Tibial nerve (tissue), 4 donors: ENCODE data around the gene FYCO1.
A peak's percentile ranks its signal among the peaks of the same experiment; 100 is the strongest.

ENCODE experiments used
- EP300 ChIP-seq, 2 donors: sonication (generic); formaldehyde crosslinking; IDR thresholded peaks; one replicate each; pipeline ENCODE4 v1.6.1; 2017; ENCODE audit warnings: antibody characterized with exemption in 2 of 2, mild to moderate bottlenecking in 1 of 2
- POLR2A ChIP-seq, 2 donors: fragments of 450-650 bp; IDR thresholded peaks; one replicate each; pipeline ENCODE4 v1.6.1; 2017; ENCODE audit warnings: antibody characterized with exemption in 2 of 2, mild to moderate bottlenecking in 2 of 2, moderate library complexity in 2 of 2
- TF ChIP-seq, protein P1 (sequence below), 5 experiments: fragments of 200-600 bp in 3 of 5; fragments of 450-650 bp in 2 of 5; sonication (generic) in 3 of 5; IDR thresholded peaks; one replicate each; pipeline ENCODE4 v1.5.1; 2016 to 2019; ENCODE audit warnings: antibody characterized with exemption in 5 of 5, mild to moderate bottlenecking in 3 of 5, moderate library complexity in 2 of 5

DNA sequence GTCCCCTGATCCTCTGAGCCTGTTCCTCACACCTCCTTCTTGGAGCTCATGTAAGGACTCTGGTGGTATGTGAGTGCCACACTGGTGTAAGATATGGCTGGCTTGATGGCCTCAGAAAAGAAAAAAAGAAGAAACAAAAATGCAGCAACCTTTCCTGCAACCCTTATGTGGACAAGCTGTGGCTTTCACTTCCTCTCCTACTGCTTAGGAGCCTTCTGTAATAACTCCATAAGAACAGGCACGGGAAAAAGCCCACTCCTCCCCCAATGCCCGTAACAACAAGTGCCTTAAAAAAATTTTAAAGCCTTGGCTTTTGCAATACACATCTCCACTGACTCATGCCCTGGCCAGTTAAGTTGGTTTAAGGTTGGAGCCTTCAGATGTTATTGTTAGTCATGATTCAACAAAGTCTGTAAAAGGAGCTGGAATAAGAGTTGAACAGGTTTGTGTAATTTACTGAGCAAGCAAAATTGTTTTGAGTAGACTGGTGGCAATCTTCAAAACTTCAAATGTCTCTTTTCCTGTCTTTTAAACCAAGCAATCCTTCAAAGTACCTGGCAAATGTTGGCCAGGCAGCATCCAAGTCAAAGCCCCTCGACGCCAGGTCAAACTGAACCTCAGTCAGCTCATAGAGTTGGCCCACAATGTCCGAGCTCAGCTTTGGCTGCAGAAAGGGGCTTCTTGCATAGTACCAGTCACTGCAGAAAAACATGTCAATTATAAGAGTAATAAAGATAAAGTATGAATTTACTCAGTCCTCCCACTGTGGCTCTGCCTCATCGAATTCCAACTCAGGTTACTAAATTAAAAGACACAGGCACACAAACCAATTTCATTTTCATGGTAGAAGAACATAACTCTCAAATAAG lies 22.9 kb downstream of the FYCO1 start:
- TF ChIP-seq, protein P1, sequence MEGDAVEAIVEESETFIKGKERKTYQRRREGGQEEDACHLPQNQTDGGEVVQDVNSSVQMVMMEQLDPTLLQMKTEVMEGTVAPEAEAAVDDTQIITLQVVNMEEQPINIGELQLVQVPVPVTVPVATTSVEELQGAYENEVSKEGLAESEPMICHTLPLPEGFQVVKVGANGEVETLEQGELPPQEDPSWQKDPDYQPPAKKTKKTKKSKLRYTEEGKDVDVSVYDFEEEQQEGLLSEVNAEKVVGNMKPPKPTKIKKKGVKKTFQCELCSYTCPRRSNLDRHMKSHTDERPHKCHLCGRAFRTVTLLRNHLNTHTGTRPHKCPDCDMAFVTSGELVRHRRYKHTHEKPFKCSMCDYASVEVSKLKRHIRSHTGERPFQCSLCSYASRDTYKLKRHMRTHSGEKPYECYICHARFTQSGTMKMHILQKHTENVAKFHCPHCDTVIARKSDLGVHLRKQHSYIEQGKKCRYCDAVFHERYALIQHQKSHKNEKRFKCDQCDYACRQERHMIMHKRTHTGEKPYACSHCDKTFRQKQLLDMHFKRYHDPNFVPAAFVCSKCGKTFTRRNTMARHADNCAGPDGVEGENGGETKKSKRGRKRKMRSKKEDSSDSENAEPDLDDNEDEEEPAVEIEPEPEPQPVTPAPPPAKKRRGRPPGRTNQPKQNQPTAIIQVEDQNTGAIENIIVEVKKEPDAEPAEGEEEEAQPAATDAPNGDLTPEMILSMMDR (IDR thresholded peaks at IDR 0.05) = no peak
- TF ChIP-seq POLR2A (IDR thresholded peaks at IDR 0.05) = no peak
- peak in 1 of 2 donors; percentile 56 for TF ChIP-seq EP300 (IDR thresholded peaks at IDR 0.05)
